Activated CD4-positive, alpha-beta T cell treated with anti-CD3 and anti-CD28 coated beads for 1 hour (primary cell): ENCODE data around the gene ZNF280D.
"Not testable (repeated sequence)": the region's sequence is repeated elsewhere in the genome, so short reads cannot be mapped to it uniquely, and the experiment has no call there.

ENCODE experiments used
- DNase-seq: peaks from one replicate; pipeline ENCODE4 v3.0.0-alpha.2; 2020

The ZNF280D gene

DNA sequence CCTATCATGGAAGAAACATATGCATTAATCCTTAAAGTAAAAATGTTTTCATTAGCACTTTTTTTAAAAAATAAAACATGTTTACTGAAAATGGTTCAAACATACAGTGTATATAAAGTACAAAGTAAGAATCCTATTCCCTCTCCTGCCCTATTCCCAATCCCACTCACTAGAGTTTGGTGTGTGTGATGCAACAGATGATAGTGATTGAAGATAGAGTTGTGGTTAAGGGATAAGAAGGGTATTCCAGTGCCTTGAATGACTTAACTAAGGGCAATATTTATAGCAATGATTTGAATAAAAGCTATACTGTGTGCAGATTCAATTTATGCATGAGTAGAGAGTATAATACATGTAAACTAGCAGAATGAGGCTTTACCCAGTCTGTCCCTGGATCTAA lies 18.1 kb downstream of the ZNF280D start:
- DNase-seq, result no peak

GRCh38 chr15:56709502-56709901 lies 23.8 kb downstream of the ZNF280D start:
- not testable (repeated sequence) for DNase-seq

DNA sequence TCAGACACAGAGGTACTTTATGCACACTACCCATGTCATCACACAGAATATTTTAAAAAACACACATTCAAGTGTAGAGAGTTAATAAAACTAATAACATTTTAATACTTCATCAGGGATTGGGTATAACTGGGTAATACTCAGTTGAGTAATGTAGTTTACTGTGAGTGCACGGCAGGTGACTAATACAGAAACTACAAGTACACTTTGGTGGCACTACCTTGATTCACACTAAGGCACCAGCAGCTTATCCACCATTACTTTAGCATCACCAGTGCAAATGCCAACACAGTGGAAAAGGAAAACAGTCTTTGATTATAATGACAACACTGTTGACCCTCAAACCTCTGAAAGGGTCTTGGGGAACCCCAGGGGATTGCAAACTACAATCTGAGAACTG lies 33.6 kb downstream of the ZNF280D start:
- no peak for DNase-seq

DNA sequence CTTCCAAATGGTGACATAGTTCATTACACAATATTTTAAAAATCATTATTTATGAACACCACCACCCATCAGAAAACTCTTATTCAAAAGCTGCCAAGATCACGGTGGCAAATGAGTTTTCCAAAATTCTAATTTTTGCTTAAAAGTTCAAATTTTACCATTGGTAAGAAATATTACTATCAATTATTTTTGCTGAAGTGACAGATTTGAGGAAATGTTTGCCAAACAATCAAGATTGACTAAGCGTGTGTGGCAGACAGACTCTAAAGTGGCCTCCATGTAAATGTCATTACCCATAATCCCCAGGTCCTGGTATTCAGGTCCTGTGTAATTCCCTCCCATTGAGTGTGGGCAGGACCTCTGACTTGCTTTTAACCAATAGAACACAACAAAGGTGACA lies 35.0 kb downstream of the ZNF280D start:
- DNase-seq, result no peak

DNA sequence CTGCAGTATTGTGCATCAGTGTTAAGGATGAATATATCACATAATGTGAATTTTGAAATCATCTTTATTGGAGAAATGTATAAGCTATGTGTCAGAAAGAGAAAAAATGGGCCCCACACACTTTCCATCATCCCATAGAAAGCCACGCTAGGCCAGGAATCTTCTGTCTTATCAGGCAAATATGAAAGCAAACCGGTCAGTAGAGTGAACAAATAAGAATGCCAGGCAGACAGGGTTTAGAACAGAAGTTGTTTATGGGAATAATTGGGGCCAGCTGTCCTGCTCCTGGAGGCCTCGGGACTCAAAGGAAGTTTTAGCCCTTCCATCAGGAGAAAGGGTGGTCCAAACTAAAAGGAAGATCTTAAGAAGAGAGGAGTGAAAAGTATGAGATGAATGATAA lies 39.5 kb downstream of the ZNF280D start:
- no peak for DNase-seq

- no peak for DNase-seq
These were observed 42.6 kb downstream of the ZNF280D start for GRCh38 chr15:56690733-56691132.

- DNase-seq, result no peak
These were observed 49.4 kb downstream of the ZNF280D start for GRCh38 chr15:56683908-56684307.

- DNase-seq, result no peak
These were observed 52.2 kb downstream of the ZNF280D start for GRCh38 chr15:56681113-56681512.

DNA sequence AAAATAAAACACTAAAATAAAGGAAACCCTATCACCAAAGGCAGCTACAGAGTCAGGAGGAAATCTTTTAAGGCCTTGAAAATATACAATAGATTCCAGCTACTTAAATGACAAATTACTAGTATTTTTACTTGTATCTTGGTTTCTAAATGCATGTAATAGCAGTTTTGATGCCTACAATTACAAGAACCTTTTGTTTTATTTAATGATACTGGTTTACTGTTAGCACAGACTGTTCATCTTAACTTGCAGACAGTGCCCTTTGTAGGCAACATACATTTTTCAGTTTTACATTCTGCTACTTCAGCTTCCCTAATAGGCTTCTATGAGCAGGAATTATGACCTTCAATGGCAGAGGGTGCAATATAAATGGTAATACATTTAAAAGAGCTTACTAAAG lies 54.1 kb downstream of the ZNF280D start:
- DNase-seq, result no peak

- DNase-seq, result no peak
These were observed 54.7 kb downstream of the ZNF280D start for GRCh38 chr15:56678571-56678970.

- DNase-seq, result no peak
These were observed 56.0 kb downstream of the ZNF280D start for GRCh38 chr15:56677271-56677670.

- no peak for DNase-seq
These were observed 57.4 kb downstream of the ZNF280D start for GRCh38 chr15:56675930-56676329.

DNA sequence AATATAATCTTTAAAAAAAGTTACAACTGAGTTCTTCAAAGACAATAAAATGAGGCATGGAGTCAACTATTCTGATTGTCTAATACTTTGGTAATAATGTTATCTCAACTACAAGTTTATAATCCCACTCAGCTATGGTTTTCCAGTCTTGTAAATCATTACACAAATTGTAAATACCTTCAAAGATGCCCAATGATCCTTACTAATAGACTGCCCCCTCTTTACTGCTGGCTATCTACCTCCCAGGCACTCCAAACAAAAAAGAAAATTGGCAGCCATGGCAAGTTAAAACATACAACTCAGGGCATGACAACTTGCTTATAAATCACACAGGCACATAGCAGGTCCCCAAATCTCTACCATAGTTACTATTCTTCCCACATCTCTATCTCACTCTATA lies 58.5 kb downstream of the ZNF280D start:
- DNase-seq, result no peak

- no peak for DNase-seq
These were observed 60.6 kb downstream of the ZNF280D start for GRCh38 chr15:56672721-56673120.

DNA sequence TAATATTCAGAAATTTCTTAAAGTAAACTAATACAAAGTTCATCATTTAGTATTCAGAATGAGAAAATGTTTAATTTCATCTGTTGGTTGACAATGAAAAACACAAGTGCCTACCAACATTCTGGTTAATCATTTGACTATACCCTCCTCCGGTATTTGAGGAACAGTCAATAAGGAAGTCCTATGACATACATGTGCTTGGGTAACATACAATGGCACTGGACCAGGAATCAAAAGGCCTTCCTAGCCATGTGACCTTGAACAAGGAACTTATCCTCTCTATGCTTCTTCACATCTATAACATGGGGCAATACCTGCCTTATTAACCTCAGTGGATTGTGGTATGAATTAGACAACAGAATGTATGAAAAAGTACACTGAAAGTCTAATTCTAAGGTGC lies 65.8 kb downstream of the ZNF280D start:
- no peak for DNase-seq

- no peak for DNase-seq
These were observed 72.4 kb downstream of the ZNF280D start for GRCh38 chr15:56660943-56661342.

GRCh38 chr15:56659197-56659596 lies 74.1 kb downstream of the ZNF280D start:
- no peak for DNase-seq

DNA sequence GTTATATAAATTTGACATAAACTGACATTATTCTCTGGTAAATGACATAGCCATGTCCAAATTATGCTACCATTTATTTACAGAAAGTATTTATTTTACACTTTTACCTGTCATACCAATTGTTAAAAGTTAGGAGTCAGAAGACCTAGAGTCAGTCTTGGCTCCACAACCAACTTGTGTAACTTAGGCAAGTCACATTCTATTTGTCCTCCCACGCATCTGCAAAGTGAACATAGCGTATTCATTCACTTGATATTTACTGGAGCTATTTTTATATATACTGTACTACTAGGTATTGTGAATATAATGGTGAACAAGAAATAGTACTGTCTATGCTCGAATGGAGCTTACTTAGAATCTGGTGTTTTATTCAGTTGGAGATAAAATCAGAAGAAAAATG lies 78.7 kb downstream of the ZNF280D start:
- no peak for DNase-seq

DNA sequence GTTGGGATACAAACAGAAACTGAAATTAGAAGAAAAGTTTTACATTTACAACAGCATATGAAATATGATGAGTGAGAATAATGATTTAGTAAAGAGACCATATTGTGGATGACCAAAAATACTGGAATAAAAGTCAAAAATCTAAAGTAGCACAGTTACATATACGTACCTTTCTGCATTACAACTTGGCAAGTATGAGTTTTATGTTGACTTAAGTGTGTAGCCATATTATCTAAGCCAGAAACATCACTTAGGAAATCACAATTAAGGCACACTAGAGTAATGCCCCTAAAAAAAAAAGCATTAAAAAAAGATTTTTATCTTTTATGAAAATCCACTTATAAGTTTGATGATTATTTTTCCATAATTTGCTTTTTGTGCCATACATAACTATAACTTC lies 79.1 kb downstream of the ZNF280D start:
- DNase-seq, result no peak

DNA sequence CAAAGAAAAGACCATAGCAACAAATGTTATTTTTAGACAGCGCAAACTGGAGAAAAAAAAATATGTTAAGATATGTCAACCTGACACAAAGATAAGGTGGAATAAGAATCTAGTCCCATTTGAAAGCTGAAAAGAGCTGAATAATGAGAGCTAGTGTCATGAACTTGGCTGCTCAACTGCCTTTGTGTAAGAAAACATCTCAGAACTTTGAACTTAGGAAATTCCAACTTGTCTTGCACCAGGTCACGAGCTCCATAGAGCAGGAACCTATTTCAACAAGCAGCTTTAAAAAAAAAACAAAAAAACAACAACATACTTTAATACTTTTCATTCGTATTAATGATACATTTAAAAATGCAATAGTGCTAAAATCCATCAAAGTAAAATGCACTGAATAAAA lies 79.5 kb downstream of the ZNF280D start:
- no peak for DNase-seq

DNA sequence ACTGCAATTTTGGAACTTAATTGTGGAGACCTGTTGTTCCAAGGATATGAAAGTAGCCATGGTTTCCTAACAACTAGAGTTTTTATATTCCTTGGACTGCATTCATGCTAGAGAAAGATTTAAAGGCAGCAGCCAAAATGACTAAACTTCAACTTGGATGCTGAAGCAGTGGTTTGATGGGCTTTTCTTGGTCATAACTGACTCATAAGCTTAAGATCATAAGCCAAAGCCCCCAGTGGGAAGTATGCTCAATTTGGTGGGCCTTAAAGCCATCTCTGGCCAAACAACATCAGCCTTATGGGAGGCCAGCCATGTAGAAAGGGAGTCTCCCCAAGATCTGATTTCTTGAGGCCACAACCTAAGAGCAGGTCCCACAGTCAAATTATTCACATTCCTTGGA lies 80.2 kb downstream of the ZNF280D start:
- DNase-seq, result no peak

DNA sequence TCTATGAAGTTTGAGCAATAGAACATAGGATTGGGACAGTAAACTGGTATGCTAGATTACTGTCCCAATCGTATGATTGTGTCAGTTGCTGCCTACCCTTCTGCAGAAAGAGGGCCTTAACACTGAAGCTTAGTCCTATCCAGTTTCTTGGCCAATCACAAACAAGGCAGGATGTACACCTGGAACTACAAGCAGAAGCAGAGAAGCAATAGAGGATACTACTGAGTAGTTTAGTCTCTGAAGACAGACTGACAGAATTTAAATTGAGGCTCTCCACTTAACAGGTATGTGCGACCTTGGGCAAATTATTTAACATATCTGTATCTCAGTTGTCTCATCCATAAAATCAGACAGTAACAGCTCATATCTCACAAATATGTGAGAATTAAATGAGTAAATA lies 85.0 kb downstream of the ZNF280D start:
- DNase-seq, result no peak

- no peak for DNase-seq
These were observed 92.8 kb downstream of the ZNF280D start for GRCh38 chr15:56640549-56640948.

- DNase-seq, result no peak
These were observed 93.2 kb downstream of the ZNF280D start for GRCh38 chr15:56640127-56640526.

GRCh38 chr15:56639631-56640030 lies 93.7 kb downstream of the ZNF280D start:
- DNase-seq, result no peak

GRCh38 chr15:56631765-56632164 lies 101.5 kb downstream of the ZNF280D start:
- no peak for DNase-seq
